ENCODE results near the gene TAS2R8.

TAS2R8 gene

DNA sequence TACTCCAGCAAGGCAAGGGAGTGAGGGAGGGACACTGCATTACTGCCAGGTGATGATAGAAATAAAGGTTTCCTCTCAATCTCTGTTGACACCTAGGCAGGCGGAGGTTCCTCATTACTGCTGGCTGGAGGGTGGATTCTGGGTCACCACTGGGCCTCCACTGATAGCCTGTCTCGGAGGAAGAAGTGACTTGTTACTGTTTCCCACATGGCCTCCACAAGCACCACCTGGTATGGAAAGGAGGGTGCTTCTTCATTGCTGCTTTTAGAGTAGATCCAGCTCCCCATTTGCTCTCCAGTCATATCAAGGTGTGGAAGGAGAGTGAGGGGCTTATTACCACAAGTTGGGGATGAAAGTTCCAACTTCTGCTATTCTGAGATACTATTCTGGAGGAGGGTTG lies 35.8 kb upstream of the TAS2R8 start:
- in situ Hi-C loops (cut with HindIII; ENCODE audit: low sequenced_read_pairs) = no loop called here
- TF ChIP-seq CTCF (IDR thresholded peaks at IDR 0.05; ENCODE audit: low read depth, low read length, missing control alignments) = no peak

GRCh38 chr12:10838461-10838860 lies 31.4 kb upstream of the TAS2R8 start:
- no peak overlapping the region for H3K4me3 ChIP-seq (ENCODE audit: low read depth, low read length)
- in situ Hi-C loops (cut with HindIII; ENCODE audit: low sequenced_read_pairs) = no loop called here
- no peak for TF ChIP-seq CTCF (IDR thresholded peaks at IDR 0.05; ENCODE audit: low read depth, low read length, missing control alignments)
- no peak for DNase-seq (ENCODE audit: low read depth)

More for the DNA sequence above, 35.8 kb upstream of the TAS2R8 start:
- H3K4me3 ChIP-seq (ENCODE audit: low read depth, low read length) = no peak overlapping the region
- no peak for DNase-seq (ENCODE audit: low read depth)

GRCh38 chr12:10829994-10830393 lies 22.9 kb upstream of the TAS2R8 start:
- no peak for DNase-seq (ENCODE audit: low read depth)
- no peak overlapping the region for H3K4me3 ChIP-seq (ENCODE audit: low read depth, low read length)
- in situ Hi-C loops (cut with HindIII; ENCODE audit: low sequenced_read_pairs) = no loop called here
- no peak for TF ChIP-seq CTCF (IDR thresholded peaks at IDR 0.05; ENCODE audit: low read depth, low read length, missing control alignments)

DNA sequence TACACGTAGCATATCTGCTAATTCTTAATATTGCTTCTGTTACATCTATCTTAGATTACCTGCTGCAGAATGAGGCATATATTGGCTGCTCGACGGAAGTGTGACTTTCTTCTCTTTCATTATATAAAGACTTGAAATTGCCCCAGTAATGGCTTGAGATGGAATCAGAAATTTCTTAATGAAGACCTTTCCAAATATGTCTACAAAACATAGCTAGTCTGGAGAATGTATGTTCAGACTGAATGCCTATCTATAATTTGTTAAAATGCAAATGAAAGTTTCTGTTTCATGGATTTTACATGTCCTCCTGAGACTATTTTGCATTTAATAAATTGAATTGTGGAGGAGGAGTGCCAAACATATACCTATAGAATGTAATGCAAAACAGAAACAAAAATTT lies 19.2 kb upstream of the TAS2R8 start, which contains the start of gene TAS2R10:
Gene TAS2R10, minus strand, starts transcription at position 101 of the 400 bp plus-strand sequence. Its CDS starts 89 bp downstream, at position 12.
- TF ChIP-seq CTCF (IDR thresholded peaks at IDR 0.05; ENCODE audit: low read depth, low read length, missing control alignments) = no peak
- no peak within 1 kb of the TSS for H3K4me3 ChIP-seq (ENCODE audit: low read depth, low read length)
- DNase-seq (ENCODE audit: low read depth) = no peak
- in situ Hi-C loops (cut with HindIII; ENCODE audit: low sequenced_read_pairs) = no loop called here

DNA sequence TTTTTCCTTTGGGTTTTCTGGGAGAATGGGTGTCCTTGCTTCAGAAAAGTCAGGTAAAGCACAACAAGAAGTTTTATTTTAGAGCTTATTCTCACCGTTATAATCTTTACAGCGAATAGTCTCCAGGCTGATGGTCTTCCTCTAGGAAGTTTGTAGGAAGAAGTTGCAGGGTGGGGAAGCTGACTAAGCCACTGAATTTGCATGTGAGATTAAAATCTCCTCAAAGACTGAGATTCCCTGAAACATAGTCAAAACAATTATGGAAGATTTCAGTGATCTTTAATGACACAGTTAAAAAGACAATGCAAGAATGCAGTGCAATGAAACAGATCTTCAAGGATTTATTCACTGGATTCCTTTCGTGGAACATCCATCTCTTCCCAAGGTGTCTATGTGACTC lies 17.9 kb upstream of the TAS2R8 start:
- DNase-seq (ENCODE audit: low read depth) = no peak
- no peak for TF ChIP-seq CTCF (IDR thresholded peaks at IDR 0.05; ENCODE audit: low read depth, low read length, missing control alignments)
- in situ Hi-C loops (cut with HindIII; ENCODE audit: low sequenced_read_pairs) = no loop called here
- no peak overlapping the region for H3K4me3 ChIP-seq (ENCODE audit: low read depth, low read length)

DNA sequence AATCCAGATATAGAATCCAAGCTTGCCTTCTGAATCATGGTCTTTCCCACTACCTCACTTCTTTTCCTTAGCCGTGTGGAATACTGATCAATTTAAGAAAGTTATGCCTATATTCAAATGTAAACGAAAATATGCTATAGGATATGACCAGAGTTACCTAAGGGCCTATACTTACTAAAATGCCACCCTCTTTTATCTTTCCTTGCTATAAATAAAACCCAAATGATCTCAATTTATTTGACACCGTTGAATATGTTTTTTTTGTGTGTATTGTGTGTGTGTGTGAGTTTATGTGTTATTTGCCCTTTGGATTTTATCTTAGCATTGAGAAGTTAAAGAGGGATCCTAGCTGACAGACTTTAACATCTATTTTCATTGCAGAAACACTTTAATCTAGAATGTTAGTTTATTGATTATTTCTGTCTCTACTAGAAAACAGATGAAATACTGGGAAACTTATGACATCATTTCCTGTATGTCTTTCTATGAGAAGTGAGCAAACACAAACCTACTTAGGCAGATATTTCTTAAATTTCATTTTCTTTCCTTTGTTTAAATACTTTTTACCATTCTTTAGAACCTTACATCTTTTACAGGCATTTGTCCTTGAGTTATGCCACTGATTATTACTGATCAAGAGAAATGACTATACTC lies 4.9 kb upstream of the TAS2R8 start:
- DNase-seq (ENCODE audit: low read depth) = no peak
- in situ Hi-C loops (cut with HindIII; ENCODE audit: low sequenced_read_pairs) = no loop called here
- TF ChIP-seq CTCF (IDR thresholded peaks at IDR 0.05; ENCODE audit: low read depth, low read length, missing control alignments) = no peak
- no peak overlapping the region for H3K4me3 ChIP-seq (ENCODE audit: low read depth, low read length)
